GM12801 (cell line): ENCODE measurements around the gene CDK18.

ENCODE experiments used
- TF ChIP-seq, protein P1 (sequence below): IDR thresholded peaks from one replicate; pipeline ENCODE4 v1.5.1; 2011; ENCODE audit warnings: control low read depth; ENCODE audit not compliant: insufficient read length; ENCODE audit errors: extremely low read depth

Gene CDK18

DNA sequence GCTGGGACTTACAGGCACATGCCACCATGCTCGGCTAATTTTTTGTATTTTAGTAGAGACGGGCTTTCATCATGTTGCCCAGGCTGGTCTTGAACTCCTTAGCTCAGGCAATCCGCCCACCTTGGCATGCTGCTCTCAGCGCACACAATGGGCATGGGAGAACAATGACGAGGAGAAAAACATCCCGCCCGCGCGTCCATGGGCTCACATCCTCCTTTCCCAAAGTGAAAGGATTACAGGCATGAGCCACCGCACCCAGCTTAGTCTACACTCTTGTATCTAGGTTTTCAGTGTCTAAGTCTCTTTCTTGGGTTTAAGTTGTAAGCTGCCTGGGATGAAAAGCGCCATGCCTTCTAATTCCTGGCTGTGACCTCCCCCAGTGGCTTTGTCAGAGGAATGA is 37.9 kb downstream of the CDK18 start:
- TF ChIP-seq, protein P1, sequence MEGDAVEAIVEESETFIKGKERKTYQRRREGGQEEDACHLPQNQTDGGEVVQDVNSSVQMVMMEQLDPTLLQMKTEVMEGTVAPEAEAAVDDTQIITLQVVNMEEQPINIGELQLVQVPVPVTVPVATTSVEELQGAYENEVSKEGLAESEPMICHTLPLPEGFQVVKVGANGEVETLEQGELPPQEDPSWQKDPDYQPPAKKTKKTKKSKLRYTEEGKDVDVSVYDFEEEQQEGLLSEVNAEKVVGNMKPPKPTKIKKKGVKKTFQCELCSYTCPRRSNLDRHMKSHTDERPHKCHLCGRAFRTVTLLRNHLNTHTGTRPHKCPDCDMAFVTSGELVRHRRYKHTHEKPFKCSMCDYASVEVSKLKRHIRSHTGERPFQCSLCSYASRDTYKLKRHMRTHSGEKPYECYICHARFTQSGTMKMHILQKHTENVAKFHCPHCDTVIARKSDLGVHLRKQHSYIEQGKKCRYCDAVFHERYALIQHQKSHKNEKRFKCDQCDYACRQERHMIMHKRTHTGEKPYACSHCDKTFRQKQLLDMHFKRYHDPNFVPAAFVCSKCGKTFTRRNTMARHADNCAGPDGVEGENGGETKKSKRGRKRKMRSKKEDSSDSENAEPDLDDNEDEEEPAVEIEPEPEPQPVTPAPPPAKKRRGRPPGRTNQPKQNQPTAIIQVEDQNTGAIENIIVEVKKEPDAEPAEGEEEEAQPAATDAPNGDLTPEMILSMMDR: no peak

- TF ChIP-seq, protein P1: no peak
Observed at GRCh38 chr1:205543351-205544301, 39.2 kb downstream of the CDK18 start.

GRCh38 chr1:205545001-205545919 is 40.8 kb downstream of the CDK18 start:
- TF ChIP-seq, protein P1: no peak

GRCh38 chr1:205545991-205546390 is 41.5 kb downstream of the CDK18 start:
- TF ChIP-seq, protein P1: no peak

DNA sequence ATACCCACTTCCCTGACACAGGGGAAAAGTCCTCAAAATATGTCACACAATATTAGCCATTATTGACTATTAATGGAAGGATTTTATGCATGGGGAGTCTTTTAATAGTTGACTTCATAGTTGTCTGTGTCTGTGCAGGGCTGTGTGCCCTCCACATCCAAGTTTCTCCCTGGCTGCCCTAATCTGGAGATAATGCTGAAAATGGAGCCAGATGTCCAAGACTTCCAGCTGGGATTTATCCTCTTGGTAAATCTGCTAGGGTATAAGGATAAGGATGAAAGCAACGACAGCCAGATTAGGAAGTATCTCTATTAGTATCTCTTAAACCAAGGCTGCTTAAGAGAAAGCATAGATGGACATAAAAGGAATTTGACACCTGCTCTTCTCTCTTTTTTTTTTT is 42.1 kb downstream of the CDK18 start:
- TF ChIP-seq, protein P1: no peak

- TF ChIP-seq, protein P1: no peak
Observed at GRCh38 chr1:205547936-205548827, 43.7 kb downstream of the CDK18 start.
